Breast epithelium (tissue), 4 donors: Measurements from ENCODE around the gene FBXO11. TPM values are rescaled to one million over a fixed set of nuclear protein-coding genes. Genes with fewer than 3 reads are reported as not detected.

ENCODE experiments used
- DNase-seq, 2 donors: peaks; one replicate each; pipeline ENCODE4 v3.0.0-alpha.2; 2019; ENCODE audit warnings: low spot score in 2 of 2
- H3K27ac ChIP-seq, 2 donors: fragments of 200-600 bp; sonication (generic) in 1 of 2; one replicate each; pipeline ENCODE4 v1.5.1; 2016 to 2019; ENCODE audit warnings: mild to moderate bottlenecking in 1 of 2
- H3K27me3 ChIP-seq, 2 donors: fragments of 200-600 bp; sonication (generic) in 1 of 2; one replicate each; pipeline versions ENCODE4 v1.5.1 to v1.6.0; 2017 to 2019; ENCODE audit warnings: control low read depth in 1 of 2, mild to moderate bottlenecking in 1 of 2
- H3K36me3 ChIP-seq: fragments of 200-600 bp; one replicate; pipeline ENCODE4 v1.5.1; 2019
- H3K4me1 ChIP-seq, 2 donors: fragments of 200-600 bp; sonication (generic); one replicate each; pipeline ENCODE4 v1.5.1; 2016 to 2019; ENCODE audit warnings: control low read depth in 1 of 2
- H3K4me3 ChIP-seq, 3 donors: fragments of 200-600 bp; sonication (generic); 1 replicate in 2 of 3; 2 replicates in 1 of 3; pipeline ENCODE4 v1.5.1; 2016 to 2019; ENCODE audit warnings: mild to moderate bottlenecking in 3 of 3, moderate library complexity in 2 of 3
- H3K9me3 ChIP-seq, 2 donors: fragments of 200-600 bp; sonication (generic) in 1 of 2; one replicate each; pipeline ENCODE4 v1.5.1; 2016 to 2019; ENCODE audit warnings: control low read depth in 1 of 2
- POLR2A ChIP-seq: fragments of 450-650 bp; IDR thresholded peaks from one replicate; pipeline ENCODE4 v1.6.1; 2016; ENCODE audit warnings: antibody characterized with exemption, mild to moderate bottlenecking, moderate library complexity
- POLR2AphosphoS5 ChIP-seq, 3 donors: sonication (generic); formaldehyde crosslinking; IDR thresholded peaks; one replicate each; pipeline ENCODE4 v1.6.1; 2017; ENCODE audit warnings: antibody characterized with exemption in 3 of 3
- intact Hi-C: fragments of 100-400 bp; cut with DNase I; formaldehyde crosslinking; loops from one replicate; pipeline ENCODE4 v1.15.1; 2023; ENCODE audit warnings: low total_unique reads
- total RNA-seq, 3 donors: library from RNA; depleted of rRNA; stranded (reverse); fragments of >200 nt; gene quantifications; one replicate each; pipeline ENCODE4 v1.1.0, GENCODE V29; 2016
- TF ChIP-seq, protein P1 (sequence below), 3 donors: fragments of 450-650 bp; IDR thresholded peaks; one replicate each; pipeline ENCODE4 v1.5.1; 2016 to 2017; ENCODE audit warnings: antibody characterized with exemption in 3 of 3, mild to moderate bottlenecking in 3 of 3, moderate library complexity in 3 of 3

The FBXO11 gene
- total RNA-seq, 3 donors from 2014 or later, result 59.3 to 71.7 (median 63.8) TPM

GRCh38 chr2:47872941-47873340 is 33.4 kb downstream of the FBXO11 start:
- H3K4me1 ChIP-seq, result no peaks in the 10 kb centered on the region
- H3K9me3 ChIP-seq, result no peaks in the 10 kb centered on the region
- no peak overlapping the region for H3K4me3 ChIP-seq
- intact Hi-C loops, result no loop called here
- H3K36me3 ChIP-seq, result no peaks in the 10 kb centered on the region
- H3K27me3 ChIP-seq, result no peaks in the 10 kb centered on the region
- TF ChIP-seq, protein P1, sequence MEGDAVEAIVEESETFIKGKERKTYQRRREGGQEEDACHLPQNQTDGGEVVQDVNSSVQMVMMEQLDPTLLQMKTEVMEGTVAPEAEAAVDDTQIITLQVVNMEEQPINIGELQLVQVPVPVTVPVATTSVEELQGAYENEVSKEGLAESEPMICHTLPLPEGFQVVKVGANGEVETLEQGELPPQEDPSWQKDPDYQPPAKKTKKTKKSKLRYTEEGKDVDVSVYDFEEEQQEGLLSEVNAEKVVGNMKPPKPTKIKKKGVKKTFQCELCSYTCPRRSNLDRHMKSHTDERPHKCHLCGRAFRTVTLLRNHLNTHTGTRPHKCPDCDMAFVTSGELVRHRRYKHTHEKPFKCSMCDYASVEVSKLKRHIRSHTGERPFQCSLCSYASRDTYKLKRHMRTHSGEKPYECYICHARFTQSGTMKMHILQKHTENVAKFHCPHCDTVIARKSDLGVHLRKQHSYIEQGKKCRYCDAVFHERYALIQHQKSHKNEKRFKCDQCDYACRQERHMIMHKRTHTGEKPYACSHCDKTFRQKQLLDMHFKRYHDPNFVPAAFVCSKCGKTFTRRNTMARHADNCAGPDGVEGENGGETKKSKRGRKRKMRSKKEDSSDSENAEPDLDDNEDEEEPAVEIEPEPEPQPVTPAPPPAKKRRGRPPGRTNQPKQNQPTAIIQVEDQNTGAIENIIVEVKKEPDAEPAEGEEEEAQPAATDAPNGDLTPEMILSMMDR (IDR thresholded peaks at IDR 0.05), result no peak
- TF ChIP-seq POLR2AphosphoS5 (IDR thresholded peaks at IDR 0.05) (no peak), POLR2A (no peak)
- H3K27ac ChIP-seq, result no peak overlapping the region
- no peak for DNase-seq

DNA sequence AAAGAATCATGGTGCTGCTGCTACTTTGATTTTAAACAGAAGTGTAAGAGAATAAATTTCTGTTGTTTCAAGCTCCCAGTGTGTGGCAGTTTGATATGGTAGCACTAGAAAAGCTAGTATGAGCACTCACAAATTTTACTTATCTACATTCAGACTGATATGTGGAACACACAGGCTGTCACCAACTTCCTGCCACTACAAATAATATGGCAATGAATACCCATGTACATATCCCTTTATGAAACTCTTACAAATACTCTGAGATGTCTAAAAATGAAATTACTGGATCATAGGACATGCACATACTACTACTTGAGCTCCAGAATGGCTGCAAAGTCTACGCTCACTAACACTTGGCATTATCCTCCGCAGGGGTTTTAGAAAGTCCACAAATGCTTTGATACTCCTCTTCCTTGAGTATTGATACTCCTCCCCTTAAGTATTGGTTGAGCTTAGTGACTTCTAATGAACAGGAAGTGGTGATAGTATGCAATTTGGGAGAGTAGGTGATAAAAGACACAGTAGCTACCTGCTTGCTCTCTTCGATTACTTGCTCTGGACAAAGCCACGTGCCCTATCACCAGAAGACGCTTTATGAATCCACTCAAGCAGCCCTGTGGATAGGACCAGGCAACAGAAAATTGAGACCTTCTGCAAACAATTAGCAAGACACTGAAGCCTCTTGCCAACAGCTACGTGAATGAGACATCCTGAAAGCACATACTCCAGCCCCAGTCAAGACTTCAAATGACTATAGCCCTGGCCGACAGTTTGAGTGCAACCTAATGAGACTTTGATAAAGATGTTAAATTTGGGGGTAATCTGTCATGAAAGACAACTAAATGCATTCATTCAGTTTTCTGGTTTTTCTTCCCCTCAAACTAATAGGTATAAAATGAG is 35.4 kb downstream of the FBXO11 start:
- Histone ChIP-seq H3K4me3 (no peak overlapping the region), H3K4me1 (peaks cover 3 to 5% of the 10 kb centered on the region in 2 donors), H3K27me3 (no peaks in the 10 kb centered on the region), H3K9me3 (no peaks in the 10 kb centered on the region), H3K27ac (no peak overlapping the region), H3K36me3 (no peaks in the 10 kb centered on the region)
- no peak for DNase-seq
- TF ChIP-seq POLR2A (no peak), POLR2AphosphoS5 (IDR thresholded peaks at IDR 0.05) (no peak)
- TF ChIP-seq, protein P1 (IDR thresholded peaks at IDR 0.05), result no peak
- intact Hi-C loops, result no loop called here

- intact Hi-C loops, result no loop called here
- Histone ChIP-seq H3K36me3 (no peaks in the 10 kb centered on the region), H3K4me3 (no peak overlapping the region), H3K27me3 (no peaks in the 10 kb centered on the region), H3K27ac (peak overlapping the region; percentile 18 to 23), H3K4me1 (peaks cover 3 to 5% of the 10 kb centered on the region in 2 donors), H3K9me3 (no peaks in the 10 kb centered on the region)
- DNase-seq, result no peak
- no peak for TF ChIP-seq POLR2A
- no peak for TF ChIP-seq POLR2AphosphoS5 (IDR thresholded peaks at IDR 0.05)
- TF ChIP-seq, protein P1 (IDR thresholded peaks at IDR 0.05), result no peak
Measured at GRCh38 chr2:47869859-47870595, 36.3 kb downstream of the FBXO11 start.

DNA sequence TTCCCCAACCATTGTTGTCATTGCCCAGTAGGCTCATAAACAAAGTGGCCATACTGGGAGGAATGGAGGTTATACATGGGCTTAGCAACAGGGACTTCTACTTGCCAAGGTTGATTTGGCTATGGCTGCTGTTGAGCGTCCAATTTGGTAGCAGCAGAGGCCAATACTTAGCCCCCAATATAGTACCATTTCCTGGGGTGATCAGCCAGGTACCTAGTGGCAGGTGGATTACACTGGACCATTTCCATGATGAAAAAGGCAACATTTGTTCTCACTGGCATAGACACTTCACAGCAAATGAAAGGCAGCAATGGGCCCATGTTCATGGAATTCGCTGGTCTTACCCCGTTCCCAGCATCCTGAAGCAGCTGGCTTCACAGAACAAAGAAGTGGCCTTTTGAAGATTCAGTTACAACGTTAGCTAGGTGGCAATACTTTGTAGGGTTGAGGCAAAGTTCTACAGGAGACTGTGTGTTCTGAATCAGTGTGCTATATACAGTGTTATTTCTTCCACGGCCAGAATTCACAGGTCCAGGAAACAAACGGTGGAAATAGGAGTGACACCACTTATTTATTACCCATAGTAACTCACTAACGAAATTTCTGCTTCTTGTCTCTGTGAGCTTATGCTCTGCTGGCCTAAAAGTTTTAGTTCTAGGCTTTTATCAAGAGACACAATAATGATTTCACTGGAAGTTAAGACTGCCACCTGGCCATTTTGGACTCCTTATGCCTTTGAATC is 37.5 kb downstream of the FBXO11 start:
- no peak overlapping the region for H3K4me3 ChIP-seq
- intact Hi-C loops, result no loop called here
- DNase-seq, result no peak
- TF ChIP-seq POLR2A, result no peak
- TF ChIP-seq, protein P1 (IDR thresholded peaks at IDR 0.05), result no peak
- no peak for TF ChIP-seq POLR2AphosphoS5 (IDR thresholded peaks at IDR 0.05)
- H3K36me3 ChIP-seq, result no peaks in the 10 kb centered on the region
- H3K27me3 ChIP-seq, result no peaks in the 10 kb centered on the region
- peaks cover 3 to 5% of the 10 kb centered on the region in 2 donors for H3K4me1 ChIP-seq
- peak overlapping the region; percentile 23 to 26 for H3K27ac ChIP-seq
- H3K9me3 ChIP-seq, result no peaks in the 10 kb centered on the region
